HG03039 (cell line): ENCODE measurements around the gene MAVS.

Experiments used
- ATAC-seq: cut with Tn5 transposase; IDR thresholded peaks from one replicate; pipeline ENCODE4 v1.9.1; 2021; ENCODE audit warnings: mild to moderate bottlenecking, moderate library complexity; ENCODE audit not compliant: unreplicated experiment

The MAVS gene

DNA sequence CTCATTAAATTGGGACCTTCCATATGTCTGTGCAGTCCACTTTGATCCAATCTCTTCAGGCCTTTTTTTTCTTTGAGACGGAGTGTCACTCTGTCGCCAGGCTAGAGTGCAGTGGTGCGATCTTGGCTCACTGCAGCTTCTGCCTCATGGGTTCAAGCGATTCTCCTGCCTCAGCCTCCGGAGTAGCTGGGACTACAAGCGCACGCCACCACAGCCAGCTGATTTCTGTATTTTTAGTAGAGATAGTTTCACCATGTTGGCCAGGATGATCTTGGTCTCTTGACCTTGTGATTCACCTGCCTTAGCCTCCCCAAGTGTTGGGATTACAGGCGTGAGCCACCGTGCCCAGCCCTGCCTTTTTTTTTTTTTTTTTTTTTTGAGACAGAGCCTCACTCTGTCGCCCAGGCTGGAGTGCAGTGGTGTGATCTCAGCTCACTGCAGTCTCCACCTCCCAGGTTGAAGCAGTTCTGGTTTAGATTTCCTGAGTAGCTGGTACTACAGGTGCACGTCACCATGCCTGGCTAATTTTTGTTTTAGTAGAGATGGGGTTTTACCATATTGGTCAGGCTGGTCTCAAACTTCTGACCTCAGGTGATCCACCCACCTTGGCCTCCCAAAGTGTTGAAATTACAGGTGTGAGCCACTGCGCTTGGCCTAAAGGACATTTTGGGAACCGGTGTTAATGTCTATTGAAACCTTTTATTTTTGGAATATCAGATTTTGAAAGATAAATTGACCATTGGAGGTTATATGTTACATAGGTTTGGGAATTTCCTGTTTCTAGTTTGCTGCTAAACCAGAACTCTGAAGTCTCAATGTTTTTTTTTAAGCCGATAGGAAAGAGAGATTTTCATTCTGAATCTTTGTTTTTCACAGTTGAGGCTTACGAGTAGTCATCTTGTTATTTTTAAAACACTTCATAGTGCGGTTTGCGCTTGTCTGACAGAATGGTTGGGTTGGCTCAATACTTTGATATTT, 60.4 kb downstream of the MAVS start:
- peak; percentile 79 for ATAC-seq

DNA sequence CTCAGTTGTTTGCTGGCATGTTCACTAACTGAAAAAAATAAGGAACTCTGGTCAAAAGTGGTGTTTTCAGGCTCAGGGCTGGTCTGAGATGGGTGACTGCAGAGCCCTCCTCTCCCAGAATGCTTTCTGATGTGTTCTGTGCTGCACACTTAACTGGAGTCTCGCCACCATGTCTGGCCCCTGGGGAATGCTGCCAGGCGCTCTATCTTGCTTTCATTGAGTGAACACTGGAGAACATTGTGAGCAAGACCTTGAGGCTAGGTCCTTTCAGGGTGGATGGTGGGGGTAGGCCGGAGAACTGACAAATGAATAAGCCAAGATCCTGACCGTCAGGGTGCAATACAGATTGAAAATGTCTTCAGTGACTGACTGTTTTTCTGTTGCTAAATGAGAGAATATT, 62.0 kb downstream of the MAVS start:
- no peak for ATAC-seq

DNA sequence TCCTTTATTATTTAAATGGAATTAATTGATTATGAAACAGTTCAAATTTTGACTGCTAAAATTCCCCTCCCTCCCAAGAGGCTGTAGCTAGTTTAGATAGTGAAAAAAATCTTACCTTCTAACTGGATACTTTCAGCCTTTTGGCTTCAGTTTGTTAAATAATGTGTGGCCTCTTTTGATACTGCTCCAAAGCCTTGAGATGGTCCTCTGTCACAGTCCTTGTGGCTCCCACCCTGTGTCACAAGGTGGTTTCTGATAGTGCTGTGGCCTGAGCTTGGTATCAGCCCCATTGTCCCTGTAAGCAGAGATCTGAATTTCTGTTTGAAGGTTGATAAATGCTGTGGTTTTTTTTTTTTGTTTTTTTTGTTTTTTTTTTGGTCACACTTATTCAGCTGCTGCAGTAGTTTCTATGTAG, 63.3 kb downstream of the MAVS start:
- ATAC-seq = no peak

DNA sequence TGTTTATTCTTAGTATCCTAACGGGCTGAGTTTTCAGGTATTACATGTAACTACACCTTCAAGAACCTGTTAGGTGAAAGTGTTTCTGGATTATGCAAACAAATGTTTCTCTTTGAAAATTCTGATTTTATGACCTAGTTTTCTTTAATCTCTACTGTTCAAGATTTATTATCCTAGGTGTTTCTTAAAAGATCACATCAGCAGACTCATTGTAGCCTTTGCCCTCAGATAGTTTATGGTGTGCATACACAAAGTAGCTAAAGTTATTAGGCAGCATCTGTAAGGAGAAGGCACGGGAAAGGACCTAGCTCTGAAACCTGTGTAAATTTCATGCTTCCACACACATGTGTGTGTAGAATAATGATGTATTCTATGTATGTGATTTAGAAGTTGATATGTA, 64.2 kb downstream of the MAVS start:
- no peak for ATAC-seq

- ATAC-seq = no peak
These were observed 65.3 kb downstream of the MAVS start for GRCh38 chr20:3911956-3912355.

- no peak for ATAC-seq
These were observed 67.8 kb downstream of the MAVS start for GRCh38 chr20:3914446-3914845.

DNA sequence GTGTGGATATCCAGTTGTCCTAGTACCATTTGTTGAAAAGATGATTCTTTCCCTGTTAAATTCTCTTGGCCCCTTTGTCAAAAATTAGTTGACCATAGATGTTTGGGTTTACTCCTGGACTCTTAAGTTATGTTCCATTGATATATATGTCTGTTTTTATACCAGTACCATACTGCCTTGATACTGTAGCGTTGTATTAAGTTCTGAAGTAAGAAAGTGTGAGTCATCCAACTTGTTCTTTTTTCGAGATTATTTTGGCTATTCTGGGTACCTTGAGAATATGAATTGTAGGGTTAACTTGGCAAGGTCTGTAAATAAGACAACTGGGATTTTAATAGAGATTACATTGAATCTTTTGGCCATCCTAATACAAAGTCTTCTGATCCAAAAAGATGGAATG, 69.1 kb downstream of the MAVS start:
- ATAC-seq = no peak

GRCh38 chr20:3916364-3916763, 69.7 kb downstream of the MAVS start:
- no peak for ATAC-seq

DNA sequence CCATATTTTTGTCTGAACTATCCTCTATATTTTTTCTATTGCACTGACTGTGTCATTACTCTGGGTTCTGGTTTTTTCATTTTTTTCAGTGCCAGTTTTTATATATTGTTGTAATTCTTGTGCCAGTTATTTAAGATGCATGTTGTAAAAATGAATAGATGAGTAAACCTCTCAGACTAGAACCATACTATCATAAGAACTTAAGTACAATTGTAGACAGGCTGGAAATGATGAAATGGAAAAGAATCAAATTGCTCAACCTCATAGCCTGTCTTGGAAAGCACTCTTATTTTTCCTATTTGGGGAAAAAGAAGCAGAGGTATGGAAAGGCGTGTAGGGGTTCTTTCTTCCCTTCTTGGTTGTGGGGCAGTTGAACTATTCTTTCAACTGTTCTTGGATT, 72.7 kb downstream of the MAVS start:
- ATAC-seq = no peak

DNA sequence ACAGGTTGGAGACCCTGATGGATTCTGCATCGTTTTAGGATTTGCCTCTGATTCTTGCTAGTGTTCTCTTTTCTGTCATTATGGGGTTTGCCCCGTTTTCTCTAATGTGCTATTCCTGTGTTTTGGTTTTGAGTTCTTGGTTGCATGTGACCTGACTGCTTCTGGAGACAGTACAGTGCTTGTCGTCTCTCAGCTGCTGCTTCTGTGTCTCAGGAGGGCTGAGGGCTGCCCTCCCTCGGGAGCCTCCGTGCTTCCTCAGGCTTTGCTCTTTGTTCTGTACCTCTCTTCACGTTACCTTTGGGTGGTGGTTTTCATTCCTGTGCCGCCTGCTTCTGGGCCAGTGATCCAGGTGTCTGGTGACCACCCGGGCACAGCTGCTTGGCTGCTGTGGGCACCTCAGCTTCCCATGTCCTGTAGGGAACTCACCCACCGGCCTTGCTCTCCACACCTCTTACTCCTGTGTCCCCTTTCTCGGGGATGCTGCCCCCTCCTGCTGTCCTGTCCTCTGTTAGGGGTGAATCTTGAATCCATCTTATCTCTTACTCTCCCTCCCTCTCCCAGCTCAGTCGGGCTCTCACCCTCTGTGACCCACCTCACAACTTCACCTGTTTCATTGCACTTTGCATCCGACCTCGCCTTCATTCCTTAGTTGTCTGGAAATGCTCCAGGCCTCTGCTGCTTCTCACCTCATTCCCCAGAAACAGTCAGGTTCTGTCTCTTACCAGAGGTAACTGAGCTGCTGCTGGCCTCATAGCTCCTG, 75.8 kb downstream of the MAVS start:
- no peak for ATAC-seq

DNA sequence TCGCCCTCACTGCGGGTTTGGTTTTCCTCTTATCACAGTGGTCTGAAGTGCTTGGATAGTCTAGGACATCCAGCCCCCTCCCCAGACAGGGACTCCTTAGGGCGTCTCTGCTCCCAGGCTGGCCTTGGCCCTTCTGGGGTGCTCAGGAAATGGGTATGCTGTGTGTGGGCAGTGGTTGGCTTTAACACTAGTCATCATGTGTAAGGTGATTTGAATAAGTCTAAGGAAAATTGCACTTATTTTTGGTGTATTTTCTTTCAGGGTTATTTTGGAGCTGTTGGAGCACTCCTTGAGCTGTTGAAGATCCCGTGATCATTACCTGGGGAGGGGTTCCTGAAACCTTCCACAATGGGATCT, 76.3 kb downstream of the MAVS start:
- ATAC-seq = no peak

DNA sequence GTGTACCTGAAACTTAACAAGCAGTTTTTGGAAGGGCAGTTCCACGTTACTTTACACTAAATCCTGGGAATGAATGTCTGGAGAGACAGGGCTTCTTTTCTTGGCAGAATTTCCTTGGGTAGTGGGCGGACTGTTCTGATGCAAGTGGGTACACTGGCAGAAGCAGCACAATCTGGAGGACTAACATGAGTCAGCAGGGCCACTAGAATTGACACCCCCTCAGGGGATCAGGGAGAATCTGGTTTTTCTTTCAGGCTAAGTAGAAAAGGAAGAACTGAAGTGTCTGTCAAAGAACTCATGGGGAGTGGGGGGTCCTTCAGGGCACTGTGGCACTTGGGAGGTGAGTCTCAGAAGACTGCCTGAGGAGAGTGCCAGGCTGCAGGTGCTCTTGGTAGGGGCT, 77.2 kb downstream of the MAVS start:
- no peak for ATAC-seq

GRCh38 chr20:3924304-3925112, 77.9 kb downstream of the MAVS start:
- ATAC-seq = no peak

- ATAC-seq = no peak
These were observed 78.6 kb downstream of the MAVS start for GRCh38 chr20:3925113-3925695.
